NCI-H2081 treated with DMSO at 0.1 percent for 48 hours (cell line): Measurements from ENCODE around the gene CELSR2.

ENCODE experiments used
- DNase-seq: peaks from one replicate; lab custom pipeline; 2025; lab: John Stamatoyannopoulos, UW

CELSR2 gene

GRCh38 chr1:109231066-109231465 lies 18.3 kb upstream of the CELSR2 start:
- no peak for DNase-seq

- DNase-seq = no peak
These were observed 14.2 kb upstream of the CELSR2 start for GRCh38 chr1:109235137-109235536.

- DNase-seq = no peak
These were observed 11.8 kb upstream of the CELSR2 start for GRCh38 chr1:109237512-109237911.

GRCh38 chr1:109238382-109238781 lies 11.0 kb upstream of the CELSR2 start:
- DNase-seq = no peak

GRCh38 chr1:109239047-109239408 lies 10.3 kb upstream of the CELSR2 start:
- no peak for DNase-seq

GRCh38 chr1:109239409-109240068 lies 9.8 kb upstream of the CELSR2 start:
- DNase-seq = no peak

- no peak for DNase-seq
These were observed 8.9 kb upstream of the CELSR2 start for GRCh38 chr1:109240158-109241152.

GRCh38 chr1:109241344-109241743 lies 8.0 kb upstream of the CELSR2 start:
- DNase-seq = no peak

- DNase-seq = no peak
These were observed 7.4 kb upstream of the CELSR2 start for GRCh38 chr1:109241841-109242345.

GRCh38 chr1:109242387-109242786 lies 7.0 kb upstream of the CELSR2 start:
- no peak for DNase-seq

- no peak for DNase-seq
These were observed 6.1 kb upstream of the CELSR2 start for GRCh38 chr1:109243221-109243620.

GRCh38 chr1:109243860-109244552 lies 5.3 kb upstream of the CELSR2 start:
- no peak for DNase-seq

- DNase-seq = no peak
These were observed 3.2 kb upstream of the CELSR2 start for GRCh38 chr1:109246141-109246551.

GRCh38 chr1:109247401-109248365 lies 1.7 kb upstream of the CELSR2 start:
- no peak for DNase-seq

GRCh38 chr1:109248444-109248796 lies 919 bp upstream of the CELSR2 start:
- DNase-seq = no peak

- DNase-seq = no peak
These were observed 489 bp downstream of the CELSR2 start for GRCh38 chr1:109249654-109250401.

GRCh38 chr1:109250454-109251276 lies 1.3 kb downstream of the CELSR2 start:
- no peak for DNase-seq

- DNase-seq = no peak
These were observed 2.2 kb downstream of the CELSR2 start for GRCh38 chr1:109251277-109252166.
